SK-N-SH treated with all-trans-retinoic acid at 6 μM for 48 hours (cell line): ENCODE measurements around the gene IRX2.

ENCODE experiments used
- ATAC-seq: fragments of 200-7000 bp; cut with Tn5 transposase; 3 replicates; pipeline ENCODE4 v1.9.1; 2020; ENCODE audit warnings: mild to moderate bottlenecking, moderate library complexity
- ARNTL ChIP-seq: fragments of 450-650 bp; formaldehyde crosslinking; IDR thresholded peaks from 2 replicates; pipeline ENCODE4 v1.5.0; 2020; ENCODE audit warnings: low read depth, mild to moderate bottlenecking, moderate library complexity, borderline replicate concordance
- BACH2 ChIP-seq: fragments of 250-450 bp; sonication (Bioruptor Pico); IDR thresholded peaks from 2 replicates; pipeline ENCODE4 v1.9.0; 2021; ENCODE audit warnings: mild to moderate bottlenecking, borderline replicate concordance
- CSDC2 ChIP-seq: fragments of 250-450 bp; sonication (Bioruptor Pico); IDR thresholded peaks from 2 replicates; pipeline ENCODE4 v1.5.0; 2020; ENCODE audit warnings: mild to moderate bottlenecking, moderate library complexity
- GLIS3 ChIP-seq: fragments of 250-450 bp; sonication (Bioruptor Pico); IDR thresholded peaks from 2 replicates; pipeline ENCODE4 v1.5.0; 2020; ENCODE audit warnings: mild to moderate bottlenecking, moderate library complexity
- ISL1 ChIP-seq: fragments of 250-450 bp; sonication (Bioruptor Pico); IDR thresholded peaks from 2 replicates; pipeline ENCODE4 v2.1.2; 2022; ENCODE audit warnings: mild to moderate bottlenecking, moderate library complexity
- OSR1 ChIP-seq: fragments of 250-450 bp; sonication (Bioruptor Pico); IDR thresholded peaks from 2 replicates; pipeline ENCODE4 v1.8.0; 2022; ENCODE audit warnings: moderate library complexity, mild to moderate bottlenecking, inconsistent platforms
- RARB ChIP-seq: fragments of 250-450 bp; sonication (Bioruptor Pico); IDR thresholded peaks from 2 replicates; pipeline ENCODE4 v1.8.0; 2021; ENCODE audit warnings: mild to moderate bottlenecking, moderate library complexity
- SNAI2 ChIP-seq: fragments of 250-450 bp; sonication (Bioruptor Pico); IDR thresholded peaks from 2 replicates; pipeline ENCODE4 v1.5.0; 2020; ENCODE audit warnings: mild to moderate bottlenecking, moderate library complexity
- TCF4 ChIP-seq: fragments of 250-450 bp; sonication (Bioruptor Pico); IDR thresholded peaks from 2 replicates; pipeline ENCODE4 v1.8.0; 2021; ENCODE audit warnings: mild to moderate bottlenecking, moderate library complexity, borderline replicate concordance
- TOX ChIP-seq: fragments of 250-450 bp; sonication (Bioruptor Pico); IDR thresholded peaks from 2 replicates; pipeline ENCODE4 v1.8.0; 2021; ENCODE audit warnings: mild to moderate bottlenecking, moderate library complexity, borderline replicate concordance
- ZC3H10 ChIP-seq: fragments of 250-450 bp; sonication (Bioruptor Pico); IDR thresholded peaks from 2 replicates; pipeline ENCODE4 v1.5.1; 2021; ENCODE audit warnings: mild to moderate bottlenecking, moderate library complexity
- ZFP3 ChIP-seq: fragments of 250-450 bp; sonication (Bioruptor Pico); IDR thresholded peaks from 2 replicates; pipeline ENCODE4 v1.5.0; 2020; ENCODE audit warnings: mild to moderate bottlenecking, moderate library complexity
- ZFP30 ChIP-seq: fragments of 450-650 bp; formaldehyde crosslinking; IDR thresholded peaks from 2 replicates; pipeline ENCODE4 v1.5.0; 2022; ENCODE audit warnings: mild to moderate bottlenecking, moderate library complexity
- ZNF70 ChIP-seq: fragments of 450-650 bp; formaldehyde crosslinking; IDR thresholded peaks from 2 replicates; pipeline ENCODE4 v1.5.0; 2020; ENCODE audit warnings: mild to moderate bottlenecking, moderate library complexity
- ZNF8 ChIP-seq: fragments of 450-650 bp; formaldehyde crosslinking; IDR thresholded peaks from 2 replicates; pipeline ENCODE4 v1.5.0; 2020; ENCODE audit warnings: mild to moderate bottlenecking, moderate library complexity
- TF ChIP-seq, protein P1 (sequence below): fragments of 250-450 bp; sonication (Bioruptor Pico); IDR thresholded peaks from 2 replicates; pipeline ENCODE4 v1.5.1; 2021; ENCODE audit warnings: mild to moderate bottlenecking, moderate library complexity
- TF ChIP-seq, protein P2 (sequence below): fragments of 250-450 bp; sonication (Bioruptor Pico); IDR thresholded peaks from 2 replicates; pipeline ENCODE4 v1.8.0; 2020; ENCODE audit warnings: mild to moderate bottlenecking, moderate library complexity, borderline replicate concordance
- TF ChIP-seq, protein P3 (sequence below): fragments of 250-450 bp; sonication (Bioruptor Pico); IDR thresholded peaks from 2 replicates; pipeline ENCODE4 v1.8.0; 2021; ENCODE audit warnings: low read depth, mild to moderate bottlenecking, moderate library complexity, borderline replicate concordance
- TF ChIP-seq, protein P4 (sequence below): fragments of 250-450 bp; sonication (Bioruptor Pico); IDR thresholded peaks from 2 replicates; pipeline ENCODE4 v1.5.0; 2020; ENCODE audit warnings: mild to moderate bottlenecking, moderate library complexity
- TF ChIP-seq, protein P5 (sequence below): fragments of 250-450 bp; sonication (Bioruptor Pico); IDR thresholded peaks from 2 replicates; pipeline ENCODE4 v1.5.1; 2020; ENCODE audit warnings: low read depth, mild to moderate bottlenecking, moderate library complexity

IRX2 gene

DNA sequence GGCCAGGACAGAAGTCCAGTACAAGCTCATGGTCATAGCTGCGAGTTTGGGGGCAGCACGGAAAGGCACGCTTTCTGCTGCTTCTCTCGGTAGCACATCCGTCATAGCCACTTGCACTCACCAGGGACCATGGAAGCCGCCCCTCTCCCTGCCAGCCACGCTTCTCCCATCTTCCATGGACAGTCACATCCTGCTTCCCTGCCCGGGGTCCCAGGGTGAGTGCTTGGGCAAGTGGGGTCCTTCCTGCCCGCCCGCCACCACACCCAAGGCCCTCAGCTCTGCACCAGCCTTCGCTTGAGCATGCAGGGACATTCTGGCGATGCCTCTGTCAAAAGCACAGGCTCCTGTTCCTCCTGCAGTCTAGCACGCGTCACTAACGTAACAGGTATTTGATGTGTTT, 13.1 kb upstream of the IRX2 start:
- TF ChIP-seq OSR1 (CRISPR knock-in tag) (no peak), GLIS3 (CRISPR knock-in tag) (no peak), ZNF8 (CRISPR knock-in tag) (no peak), ARNTL (CRISPR knock-in tag) (no peak), CSDC2 (CRISPR knock-in tag) (no peak), TCF4 (CRISPR knock-in tag) (no peak), ZC3H10 (CRISPR knock-in tag) (no peak), TOX (no peak), ZFP30 (CRISPR knock-in tag) (no peak)
- TF ChIP-seq, protein P1, sequence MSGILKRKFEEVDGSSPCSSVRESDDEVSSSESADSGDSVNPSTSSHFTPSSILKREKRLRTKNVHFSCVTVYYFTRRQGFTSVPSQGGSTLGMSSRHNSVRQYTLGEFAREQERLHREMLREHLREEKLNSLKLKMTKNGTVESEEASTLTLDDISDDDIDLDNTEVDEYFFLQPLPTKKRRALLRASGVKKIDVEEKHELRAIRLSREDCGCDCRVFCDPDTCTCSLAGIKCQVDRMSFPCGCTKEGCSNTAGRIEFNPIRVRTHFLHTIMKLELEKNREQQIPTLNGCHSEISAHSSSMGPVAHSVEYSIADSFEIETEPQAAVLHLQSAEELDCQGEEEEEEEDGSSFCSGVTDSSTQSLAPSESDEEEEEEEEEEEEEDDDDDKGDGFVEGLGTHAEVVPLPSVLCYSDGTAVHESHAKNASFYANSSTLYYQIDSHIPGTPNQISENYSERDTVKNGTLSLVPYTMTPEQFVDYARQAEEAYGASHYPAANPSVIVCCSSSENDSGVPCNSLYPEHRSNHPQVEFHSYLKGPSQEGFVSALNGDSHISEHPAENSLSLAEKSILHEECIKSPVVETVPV (CRISPR knock-in tag), result no peak
- TF ChIP-seq, protein P2, sequence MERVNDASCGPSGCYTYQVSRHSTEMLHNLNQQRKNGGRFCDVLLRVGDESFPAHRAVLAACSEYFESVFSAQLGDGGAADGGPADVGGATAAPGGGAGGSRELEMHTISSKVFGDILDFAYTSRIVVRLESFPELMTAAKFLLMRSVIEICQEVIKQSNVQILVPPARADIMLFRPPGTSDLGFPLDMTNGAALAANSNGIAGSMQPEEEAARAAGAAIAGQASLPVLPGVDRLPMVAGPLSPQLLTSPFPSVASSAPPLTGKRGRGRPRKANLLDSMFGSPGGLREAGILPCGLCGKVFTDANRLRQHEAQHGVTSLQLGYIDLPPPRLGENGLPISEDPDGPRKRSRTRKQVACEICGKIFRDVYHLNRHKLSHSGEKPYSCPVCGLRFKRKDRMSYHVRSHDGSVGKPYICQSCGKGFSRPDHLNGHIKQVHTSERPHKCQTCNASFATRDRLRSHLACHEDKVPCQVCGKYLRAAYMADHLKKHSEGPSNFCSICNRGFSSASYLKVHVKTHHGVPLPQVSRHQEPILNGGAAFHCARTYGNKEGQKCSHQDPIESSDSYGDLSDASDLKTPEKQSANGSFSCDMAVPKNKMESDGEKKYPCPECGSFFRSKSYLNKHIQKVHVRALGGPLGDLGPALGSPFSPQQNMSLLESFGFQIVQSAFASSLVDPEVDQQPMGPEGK (CRISPR knock-in tag), result no peak
- TF ChIP-seq, protein P3, sequence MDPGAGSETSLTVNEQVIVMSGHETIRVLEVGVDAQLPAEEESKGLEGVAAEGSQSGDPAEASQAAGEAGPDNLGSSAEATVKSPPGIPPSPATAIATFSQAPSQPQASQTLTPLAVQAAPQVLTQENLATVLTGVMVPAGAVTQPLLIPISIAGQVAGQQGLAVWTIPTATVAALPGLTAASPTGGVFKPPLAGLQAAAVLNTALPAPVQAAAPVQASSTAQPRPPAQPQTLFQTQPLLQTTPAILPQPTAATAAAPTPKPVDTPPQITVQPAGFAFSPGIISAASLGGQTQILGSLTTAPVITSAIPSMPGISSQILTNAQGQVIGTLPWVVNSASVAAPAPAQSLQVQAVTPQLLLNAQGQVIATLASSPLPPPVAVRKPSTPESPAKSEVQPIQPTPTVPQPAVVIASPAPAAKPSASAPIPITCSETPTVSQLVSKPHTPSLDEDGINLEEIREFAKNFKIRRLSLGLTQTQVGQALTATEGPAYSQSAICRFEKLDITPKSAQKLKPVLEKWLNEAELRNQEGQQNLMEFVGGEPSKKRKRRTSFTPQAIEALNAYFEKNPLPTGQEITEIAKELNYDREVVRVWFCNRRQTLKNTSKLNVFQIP (CRISPR knock-in tag), result no peak

DNA sequence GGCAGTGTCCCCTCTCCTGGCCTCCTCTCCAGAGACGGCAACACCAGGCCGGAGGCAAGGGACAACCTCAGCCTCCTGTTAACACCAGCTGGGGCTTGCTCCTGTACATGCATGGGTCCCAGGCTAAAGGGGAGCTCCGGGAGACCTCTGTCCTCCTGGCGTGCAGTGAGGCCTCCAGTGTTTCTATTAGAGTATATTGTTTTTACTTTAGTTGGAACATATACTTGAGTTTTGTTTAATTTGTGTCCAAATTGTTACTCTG, 12.0 kb upstream of the IRX2 start:
- TF ChIP-seq CSDC2 (CRISPR knock-in tag) (no peak), ISL1 (CRISPR knock-in tag) (no peak), BACH2 (CRISPR knock-in tag) (no peak), GLIS3 (CRISPR knock-in tag) (no peak)
- TF ChIP-seq, protein P4, sequence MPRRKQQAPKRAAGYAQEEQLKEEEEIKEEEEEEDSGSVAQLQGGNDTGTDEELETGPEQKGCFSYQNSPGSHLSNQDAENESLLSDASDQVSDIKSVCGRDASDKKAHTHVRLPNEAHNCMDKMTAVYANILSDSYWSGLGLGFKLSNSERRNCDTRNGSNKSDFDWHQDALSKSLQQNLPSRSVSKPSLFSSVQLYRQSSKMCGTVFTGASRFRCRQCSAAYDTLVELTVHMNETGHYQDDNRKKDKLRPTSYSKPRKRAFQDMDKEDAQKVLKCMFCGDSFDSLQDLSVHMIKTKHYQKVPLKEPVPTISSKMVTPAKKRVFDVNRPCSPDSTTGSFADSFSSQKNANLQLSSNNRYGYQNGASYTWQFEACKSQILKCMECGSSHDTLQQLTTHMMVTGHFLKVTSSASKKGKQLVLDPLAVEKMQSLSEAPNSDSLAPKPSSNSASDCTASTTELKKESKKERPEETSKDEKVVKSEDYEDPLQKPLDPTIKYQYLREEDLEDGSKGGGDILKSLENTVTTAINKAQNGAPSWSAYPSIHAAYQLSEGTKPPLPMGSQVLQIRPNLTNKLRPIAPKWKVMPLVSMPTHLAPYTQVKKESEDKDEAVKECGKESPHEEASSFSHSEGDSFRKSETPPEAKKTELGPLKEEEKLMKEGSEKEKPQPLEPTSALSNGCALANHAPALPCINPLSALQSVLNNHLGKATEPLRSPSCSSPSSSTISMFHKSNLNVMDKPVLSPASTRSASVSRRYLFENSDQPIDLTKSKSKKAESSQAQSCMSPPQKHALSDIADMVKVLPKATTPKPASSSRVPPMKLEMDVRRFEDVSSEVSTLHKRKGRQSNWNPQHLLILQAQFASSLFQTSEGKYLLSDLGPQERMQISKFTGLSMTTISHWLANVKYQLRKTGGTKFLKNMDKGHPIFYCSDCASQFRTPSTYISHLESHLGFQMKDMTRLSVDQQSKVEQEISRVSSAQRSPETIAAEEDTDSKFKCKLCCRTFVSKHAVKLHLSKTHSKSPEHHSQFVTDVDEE (CRISPR knock-in tag), result no peak
- TF ChIP-seq, protein P2 (CRISPR knock-in tag), result no peak
- ATAC-seq, result no peak

More for the DNA sequence above, 13.1 kb upstream of the IRX2 start:
- no peak for ATAC-seq

DNA sequence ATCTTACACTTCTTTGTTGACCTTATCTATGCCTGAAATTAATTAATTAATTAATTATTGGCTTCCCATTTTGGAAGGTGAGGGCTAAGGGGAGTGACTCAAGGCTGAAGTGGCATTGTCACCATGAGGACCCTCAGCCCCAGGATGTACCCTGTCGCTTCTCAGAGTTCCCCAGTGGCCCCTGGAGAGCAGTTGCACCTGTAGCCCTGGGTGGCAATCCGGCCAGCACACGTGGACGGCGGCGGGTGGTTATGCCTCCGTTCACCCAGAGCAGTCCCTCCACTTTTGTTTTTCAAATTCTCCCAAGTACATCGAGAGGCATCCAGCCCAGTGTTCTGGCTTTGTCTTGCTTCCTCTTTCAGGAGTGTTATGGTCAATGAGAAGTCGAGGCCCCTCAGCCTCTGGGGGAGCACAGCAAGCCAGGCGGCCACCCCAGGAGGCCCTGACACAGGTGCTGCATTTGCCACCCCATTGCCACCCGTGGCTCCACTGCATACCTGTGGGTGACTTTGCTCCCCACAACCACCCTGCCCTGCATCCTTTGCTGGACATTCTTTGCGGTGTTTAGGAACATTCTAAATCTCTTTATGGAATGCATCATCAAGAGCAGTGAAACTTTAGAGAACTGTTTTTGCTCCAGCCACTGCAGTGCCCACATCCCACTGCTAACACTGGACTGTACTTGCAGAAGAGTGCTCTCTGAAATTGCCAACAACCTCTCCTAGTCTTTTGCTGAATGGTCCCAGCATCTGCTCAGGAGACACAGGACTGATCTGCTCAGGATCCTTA, 11.5 kb upstream of the IRX2 start:
- no peak for TF ChIP-seq ZFP30 (CRISPR knock-in tag)
- TF ChIP-seq, protein P4 (CRISPR knock-in tag), result no peak
- no peak for TF ChIP-seq BACH2 (CRISPR knock-in tag)
- no peak for TF ChIP-seq CSDC2 (CRISPR knock-in tag)
- no peak for TF ChIP-seq ZNF70 (CRISPR knock-in tag)
- no peak for TF ChIP-seq ZC3H10 (CRISPR knock-in tag)
- no peak for TF ChIP-seq RARB (CRISPR knock-in tag)
- no peak for TF ChIP-seq OSR1 (CRISPR knock-in tag)
- TF ChIP-seq ZNF8 (CRISPR knock-in tag), result no peak
- no peak for TF ChIP-seq ISL1 (CRISPR knock-in tag)
- TF ChIP-seq GLIS3 (CRISPR knock-in tag), result no peak
- no peak for TF ChIP-seq ZFP3 (CRISPR knock-in tag)
- no peak for TF ChIP-seq SNAI2 (CRISPR knock-in tag)
- TF ChIP-seq TOX, result no peak
- TF ChIP-seq, protein P5, sequence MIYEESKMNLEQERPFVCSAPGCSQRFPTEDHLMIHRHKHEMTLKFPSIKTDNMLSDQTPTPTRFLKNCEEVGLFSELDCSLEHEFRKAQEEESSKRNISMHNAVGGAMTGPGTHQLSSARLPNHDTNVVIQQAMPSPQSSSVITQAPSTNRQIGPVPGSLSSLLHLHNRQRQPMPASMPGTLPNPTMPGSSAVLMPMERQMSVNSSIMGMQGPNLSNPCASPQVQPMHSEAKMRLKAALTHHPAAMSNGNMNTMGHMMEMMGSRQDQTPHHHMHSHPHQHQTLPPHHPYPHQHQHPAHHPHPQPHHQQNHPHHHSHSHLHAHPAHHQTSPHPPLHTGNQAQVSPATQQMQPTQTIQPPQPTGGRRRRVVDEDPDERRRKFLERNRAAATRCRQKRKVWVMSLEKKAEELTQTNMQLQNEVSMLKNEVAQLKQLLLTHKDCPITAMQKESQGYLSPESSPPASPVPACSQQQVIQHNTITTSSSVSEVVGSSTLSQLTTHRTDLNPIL (CRISPR knock-in tag), result no peak
- no peak for TF ChIP-seq ARNTL (CRISPR knock-in tag)
- TF ChIP-seq, all 23 proteins: peak for 0
- no peak for ATAC-seq
